Vagina (tissue), 2 donors: ENCODE data around the gene FGA. TPM values are rescaled to one million over a fixed set of nuclear protein-coding genes. Genes with fewer than 3 reads are reported as not detected.

Experiments
- DNase-seq, 2 donors: peaks; one replicate each; pipeline ENCODE4 v3.0.0-alpha.2; 2017; ENCODE audit errors: extremely low spot score in 2 of 2
- H3K27ac ChIP-seq: fragments of 200-600 bp; sonication (generic); one replicate; pipeline ENCODE4 v1.5.1; 2019
- H3K27me3 ChIP-seq: fragments of 200-600 bp; sonication (generic); one replicate; pipeline ENCODE4 v1.5.1; 2019
- H3K36me3 ChIP-seq, 2 donors: fragments of 200-600 bp; sonication (generic); one replicate each; pipeline ENCODE4 v1.5.1; 2017 to 2019
- H3K4me1 ChIP-seq: fragments of 200-600 bp; sonication (generic); one replicate; pipeline ENCODE4 v1.5.1; 2019
- H3K4me3 ChIP-seq, 2 donors: fragments of 200-600 bp; sonication (generic); 1 replicate in 1 of 2; 2 replicates in 1 of 2; pipeline ENCODE4 v1.5.1; 2016 to 2019
- H3K9me3 ChIP-seq: fragments of 200-600 bp; sonication (generic); one replicate; pipeline ENCODE4 v1.5.1; 2019
- POLR2A ChIP-seq, 2 donors: fragments of 450-650 bp; IDR thresholded peaks; one replicate each; pipeline ENCODE4 v1.6.1; 2017; ENCODE audit warnings: antibody characterized with exemption in 2 of 2, mild to moderate bottlenecking in 2 of 2, moderate library complexity in 2 of 2
- POLR2AphosphoS5 ChIP-seq, 2 donors: sonication (generic); formaldehyde crosslinking; IDR thresholded peaks; one replicate each; pipeline ENCODE4 v1.9.0; 2017; ENCODE audit warnings: antibody characterized with exemption in 2 of 2, mild to moderate bottlenecking in 2 of 2, low read depth in 1 of 2; ENCODE audit not compliant: insufficient read depth in 1 of 2
- intact Hi-C: fragments of 100-400 bp; cut with DNase I; formaldehyde crosslinking; loops from one replicate; pipeline ENCODE4 v1.15.1; 2023
- total RNA-seq: library from RNA; depleted of rRNA; stranded (reverse); fragments of >200 nt; gene quantifications from one replicate; pipeline ENCODE4 v1.2.3, GENCODE V29; 2016
- TF ChIP-seq, protein P1 (sequence below), 3 experiments: fragments of 450-650 bp in 2 of 3; fragments of 200-600 bp in 1 of 3; sonication (generic) in 1 of 3; IDR thresholded peaks; one replicate each; pipeline ENCODE4 v1.5.1; 2017 to 2019; ENCODE audit warnings: antibody characterized with exemption in 3 of 3, mild to moderate bottlenecking in 2 of 3, moderate library complexity in 2 of 3

Gene FGA
- total RNA-seq, 1 donor from 2014 or later: not detected

DNA sequence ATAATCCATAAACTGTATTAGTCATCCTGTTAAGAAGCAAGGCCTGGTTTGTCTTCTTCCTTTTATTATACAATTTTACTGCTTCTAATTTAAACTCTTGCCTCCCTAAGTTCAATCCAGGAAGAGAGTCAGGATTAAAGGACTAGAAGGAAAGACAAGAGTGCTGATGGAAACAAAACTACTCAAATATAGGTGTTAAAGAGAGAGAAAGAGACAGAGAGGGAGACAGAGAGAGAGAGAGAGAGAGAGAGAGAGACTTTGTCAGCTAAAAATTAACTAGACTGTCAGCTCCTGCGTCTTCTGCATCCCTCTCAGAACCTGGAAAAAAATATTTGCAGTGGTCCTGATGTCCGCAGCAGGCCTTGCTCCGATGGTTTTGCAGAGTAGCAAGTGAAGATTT, 35.4 kb upstream of the FGA start:
- Histone ChIP-seq H3K36me3 (no peaks in the 10 kb centered on the region), H3K27me3 (no peaks in the 10 kb centered on the region), H3K4me1 (peaks cover 17% of the 10 kb centered on the region), H3K9me3 (no peaks in the 10 kb centered on the region), H3K4me3 (no peak overlapping the region), H3K27ac (no peak overlapping the region)
- TF ChIP-seq POLR2AphosphoS5 (IDR thresholded peaks at IDR 0.05; ENCODE audit: insufficient read depth in 1 of 2, low read depth in 1 of 2): no peak
- TF ChIP-seq POLR2A (IDR thresholded peaks at IDR 0.05): no peak
- TF ChIP-seq, protein P1, sequence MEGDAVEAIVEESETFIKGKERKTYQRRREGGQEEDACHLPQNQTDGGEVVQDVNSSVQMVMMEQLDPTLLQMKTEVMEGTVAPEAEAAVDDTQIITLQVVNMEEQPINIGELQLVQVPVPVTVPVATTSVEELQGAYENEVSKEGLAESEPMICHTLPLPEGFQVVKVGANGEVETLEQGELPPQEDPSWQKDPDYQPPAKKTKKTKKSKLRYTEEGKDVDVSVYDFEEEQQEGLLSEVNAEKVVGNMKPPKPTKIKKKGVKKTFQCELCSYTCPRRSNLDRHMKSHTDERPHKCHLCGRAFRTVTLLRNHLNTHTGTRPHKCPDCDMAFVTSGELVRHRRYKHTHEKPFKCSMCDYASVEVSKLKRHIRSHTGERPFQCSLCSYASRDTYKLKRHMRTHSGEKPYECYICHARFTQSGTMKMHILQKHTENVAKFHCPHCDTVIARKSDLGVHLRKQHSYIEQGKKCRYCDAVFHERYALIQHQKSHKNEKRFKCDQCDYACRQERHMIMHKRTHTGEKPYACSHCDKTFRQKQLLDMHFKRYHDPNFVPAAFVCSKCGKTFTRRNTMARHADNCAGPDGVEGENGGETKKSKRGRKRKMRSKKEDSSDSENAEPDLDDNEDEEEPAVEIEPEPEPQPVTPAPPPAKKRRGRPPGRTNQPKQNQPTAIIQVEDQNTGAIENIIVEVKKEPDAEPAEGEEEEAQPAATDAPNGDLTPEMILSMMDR (IDR thresholded peaks at IDR 0.05): no peak
- intact Hi-C loops: no loop called here
- DNase-seq: no peak

DNA sequence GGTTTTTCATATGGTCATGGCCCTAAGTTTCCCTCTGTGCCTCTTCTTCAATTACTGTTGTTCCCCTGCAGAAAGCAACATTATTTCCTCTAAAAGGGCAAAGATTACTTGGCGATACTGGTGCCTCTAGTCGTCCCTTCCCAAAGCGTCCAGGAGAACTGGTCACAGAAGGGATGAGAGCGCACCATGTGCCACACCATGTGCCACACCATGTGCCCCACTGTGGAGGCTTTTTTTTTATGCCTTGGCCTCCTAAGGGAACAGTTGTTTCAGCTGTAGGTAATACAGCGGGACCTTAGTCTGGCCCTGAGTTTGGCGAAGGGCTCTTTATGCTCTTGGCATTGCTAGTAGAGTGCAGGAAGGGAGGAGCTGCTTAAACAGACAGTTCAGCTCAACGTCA, 33.5 kb upstream of the FGA start:
- intact Hi-C loops: no loop called here
- Histone ChIP-seq H3K36me3 (no peaks in the 10 kb centered on the region), H3K4me1 (peaks cover 17% of the 10 kb centered on the region), H3K9me3 (no peaks in the 10 kb centered on the region), H3K4me3 (no peak overlapping the region), H3K27ac (no peak overlapping the region), H3K27me3 (no peaks in the 10 kb centered on the region)
- no peak for DNase-seq
- TF ChIP-seq POLR2A (IDR thresholded peaks at IDR 0.05) (no peak), POLR2AphosphoS5 (IDR thresholded peaks at IDR 0.05; ENCODE audit: insufficient read depth in 1 of 2, low read depth in 1 of 2) (no peak)
- TF ChIP-seq, protein P1 (IDR thresholded peaks at IDR 0.05): no peak

DNA sequence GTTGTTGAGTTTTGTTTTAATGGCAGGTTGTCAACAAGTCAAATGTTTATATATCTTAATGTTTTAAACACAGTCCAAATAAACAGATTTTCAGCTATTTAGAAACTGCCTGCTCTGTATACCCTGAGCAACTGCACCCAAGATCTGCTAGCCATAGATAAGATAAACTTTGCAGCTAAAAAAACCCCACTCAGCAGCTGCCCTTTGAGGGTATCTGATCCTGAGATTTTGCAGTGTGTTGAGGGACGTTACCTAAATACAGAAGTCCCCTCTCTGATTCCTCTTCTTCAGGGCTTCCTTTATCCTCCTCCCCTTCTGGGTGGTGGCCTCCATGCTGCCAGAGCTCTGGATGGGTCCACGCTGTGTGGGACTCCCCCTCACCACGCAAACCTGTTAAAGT, 32.9 kb upstream of the FGA start:
- Histone ChIP-seq H3K4me1 (peaks cover 17% of the 10 kb centered on the region), H3K27me3 (no peaks in the 10 kb centered on the region), H3K27ac (no peak overlapping the region), H3K36me3 (no peaks in the 10 kb centered on the region), H3K4me3 (no peak overlapping the region), H3K9me3 (no peaks in the 10 kb centered on the region)
- DNase-seq: no peak
- TF ChIP-seq, protein P1 (IDR thresholded peaks at IDR 0.05): no peak
- TF ChIP-seq POLR2A (IDR thresholded peaks at IDR 0.05): no peak
- no peak for TF ChIP-seq POLR2AphosphoS5 (IDR thresholded peaks at IDR 0.05; ENCODE audit: insufficient read depth in 1 of 2, low read depth in 1 of 2)
- intact Hi-C loops: no loop called here

DNA sequence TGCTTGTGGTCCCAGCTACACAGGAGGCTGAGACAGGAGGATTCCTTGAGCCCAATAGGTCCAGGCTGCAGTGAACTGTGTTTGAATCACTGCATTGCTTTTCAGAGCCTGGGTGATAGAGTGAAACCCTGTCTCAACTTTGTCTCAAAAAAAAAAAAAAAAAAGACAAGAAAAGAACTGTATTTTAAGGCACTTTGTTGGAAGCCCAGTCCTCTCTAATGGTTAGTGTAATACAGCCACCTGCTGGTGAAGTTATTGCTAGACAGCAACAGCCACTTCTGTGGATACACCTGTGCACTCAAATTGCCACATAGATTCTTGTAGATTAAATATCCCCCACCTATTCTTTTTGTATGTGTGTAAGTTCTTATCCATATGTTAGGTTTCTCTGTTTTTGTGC, 32.1 kb upstream of the FGA start:
- no peak for DNase-seq
- Histone ChIP-seq H3K4me3 (no peak overlapping the region), H3K27ac (no peak overlapping the region), H3K36me3 (no peaks in the 10 kb centered on the region), H3K9me3 (no peaks in the 10 kb centered on the region), H3K4me1 (peaks cover 17% of the 10 kb centered on the region), H3K27me3 (no peaks in the 10 kb centered on the region)
- intact Hi-C loops: no loop called here
- TF ChIP-seq POLR2A (IDR thresholded peaks at IDR 0.05) (no peak), POLR2AphosphoS5 (IDR thresholded peaks at IDR 0.05; ENCODE audit: insufficient read depth in 1 of 2, low read depth in 1 of 2) (no peak)
- TF ChIP-seq, protein P1 (IDR thresholded peaks at IDR 0.05): no peak

DNA sequence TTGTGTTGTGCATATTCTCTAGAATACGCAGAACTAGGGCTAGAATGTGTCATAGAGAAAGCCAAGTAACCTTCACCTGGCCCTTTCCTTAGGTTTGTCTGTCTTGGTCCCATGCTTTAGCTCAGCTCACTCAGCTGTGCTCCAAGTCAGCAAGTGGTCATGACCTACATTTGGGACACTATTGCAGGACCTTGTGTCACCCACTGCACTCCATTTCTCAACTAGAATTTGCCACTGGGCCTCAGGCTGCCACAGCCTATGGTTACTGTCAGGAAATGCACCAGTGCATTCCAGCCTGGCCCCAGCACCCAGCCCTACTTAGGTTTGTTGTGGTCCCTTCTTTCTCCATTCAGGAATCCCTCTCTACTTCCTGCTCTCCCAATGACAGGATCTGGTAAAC, 29.6 kb upstream of the FGA start:
- Histone ChIP-seq H3K27ac (no peak overlapping the region), H3K4me3 (no peak overlapping the region), H3K9me3 (no peaks in the 10 kb centered on the region), H3K27me3 (no peaks in the 10 kb centered on the region), H3K36me3 (no peaks in the 10 kb centered on the region), H3K4me1 (no peaks in the 10 kb centered on the region)
- TF ChIP-seq, protein P1 (IDR thresholded peaks at IDR 0.05): no peak
- TF ChIP-seq POLR2A (IDR thresholded peaks at IDR 0.05) (no peak), POLR2AphosphoS5 (IDR thresholded peaks at IDR 0.05; ENCODE audit: insufficient read depth in 1 of 2, low read depth in 1 of 2) (no peak)
- intact Hi-C loops: no loop called here
- no peak for DNase-seq
